GM19240 (cell line): ENCODE measurements around the gene WIZ.
"Not testable (repeated sequence)": the region's sequence is repeated elsewhere in the genome, so short reads cannot be mapped to it uniquely, and the experiment has no call there.

ENCODE experiments used
- DNase-seq: peaks from one replicate; pipeline ENCODE4 v3.0.0; 2011; ENCODE audit warnings: low spot score; ENCODE audit not compliant: insufficient read length

The WIZ gene

GRCh38 chr19:15429825-15430467 is 19.8 kb downstream of the WIZ start:
- no peak for DNase-seq

- DNase-seq, result no peak
Measured at GRCh38 chr19:15428956-15429824, 20.6 kb downstream of the WIZ start.

- DNase-seq, result no peak
Measured at GRCh38 chr19:15427991-15428471, 21.7 kb downstream of the WIZ start.

GRCh38 chr19:15427350-15427700 is 22.4 kb downstream of the WIZ start:
- no peak for DNase-seq

GRCh38 chr19:15426485-15427349 is 23.0 kb downstream of the WIZ start:
- DNase-seq, result no peak

- DNase-seq, result no peak
Measured at GRCh38 chr19:15425321-15425950, 24.3 kb downstream of the WIZ start.

- no peak for DNase-seq
Measured at GRCh38 chr19:15424692-15425272, 25.0 kb downstream of the WIZ start.

GRCh38 chr19:15424121-15424520 is 25.6 kb downstream of the WIZ start:
- no peak for DNase-seq

GRCh38 chr19:15423130-15423529 is 26.6 kb downstream of the WIZ start:
- no peak for DNase-seq

GRCh38 chr19:15422296-15423075 is 27.3 kb downstream of the WIZ start:
- DNase-seq, result no peak

GRCh38 chr19:15421721-15422260 is 28.0 kb downstream of the WIZ start:
- DNase-seq, result no peak

- DNase-seq, result no peak
Measured at GRCh38 chr19:15421136-15421695, 28.5 kb downstream of the WIZ start.

- DNase-seq, result no peak
Measured at GRCh38 chr19:15419413-15420025, 30.2 kb downstream of the WIZ start.

GRCh38 chr19:15418579-15419412 is 31.0 kb downstream of the WIZ start, which contains the start of gene AKAP8L:
Gene AKAP8L, minus strand, starts transcription at chr19:15418988. Its CDS starts 65 bp downstream, at chr19:15418923.
- peak; percentile 99 for DNase-seq

GRCh38 chr19:15418231-15418578 is 31.6 kb downstream of the WIZ start:
- no peak for DNase-seq

GRCh38 chr19:15417699-15418098 is 32.1 kb downstream of the WIZ start:
- no peak for DNase-seq

GRCh38 chr19:15412832-15413231 is 36.9 kb downstream of the WIZ start:
- no peak for DNase-seq

- DNase-seq, result not testable (repeated sequence)
Measured at GRCh38 chr19:15411351-15411750, 38.4 kb downstream of the WIZ start.
